Astrocyte of the cerebellum (primary cell): Measurements from ENCODE around the gene RBAK.
"Not testable (repeated sequence)": the region's sequence is repeated elsewhere in the genome, so short reads cannot be mapped to it uniquely, and the experiment has no call there.

Source experiments
- DNase-seq: peaks from one replicate; pipeline ENCODE4 v3.0.0-alpha.2; 2011; ENCODE audit warnings: low read depth
- H3K4me3 ChIP-seq: 2 replicates; pipeline ENCODE4 v1.5.1; 2011; ENCODE audit warnings: mild to moderate bottlenecking, low read depth, low read length, moderate library complexity
- in situ Hi-C: cut with HindIII; loops from 2 replicates; pipeline ENCODE4 v1.10.0; 2017; ENCODE audit warnings: low sequenced_read_pairs
- TF ChIP-seq, protein P1 (sequence below): IDR thresholded peaks from 2 replicates; pipeline ENCODE4 v1.5.1; 2012; ENCODE audit warnings: low read length, low read depth, moderate library complexity, mild to moderate bottlenecking; ENCODE audit errors: missing control alignments

Gene RBAK

DNA sequence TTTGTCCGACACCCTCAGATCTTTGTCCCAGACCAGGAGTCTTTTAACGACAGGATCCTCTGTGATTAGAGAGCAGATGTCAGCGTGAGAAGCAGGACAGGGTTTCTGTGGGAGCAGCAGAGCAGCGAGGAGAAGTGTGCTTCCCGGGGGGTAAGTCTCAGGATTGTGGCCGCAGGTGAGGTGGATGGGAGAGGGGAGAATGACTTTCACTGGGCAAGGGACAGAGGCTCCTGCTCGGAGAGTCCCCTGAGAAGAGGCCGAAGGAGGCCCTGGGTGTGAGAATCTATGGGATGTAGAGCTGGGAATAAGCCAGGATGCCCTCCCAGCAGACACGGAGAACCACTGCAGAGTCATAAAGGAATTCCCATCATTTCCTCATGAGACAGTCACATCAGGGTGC lies 10.4 kb upstream of the RBAK start:
- no peak overlapping the region for H3K4me3 ChIP-seq
- in situ Hi-C loops, result no loop called here
- no peak for DNase-seq
- TF ChIP-seq, protein P1, sequence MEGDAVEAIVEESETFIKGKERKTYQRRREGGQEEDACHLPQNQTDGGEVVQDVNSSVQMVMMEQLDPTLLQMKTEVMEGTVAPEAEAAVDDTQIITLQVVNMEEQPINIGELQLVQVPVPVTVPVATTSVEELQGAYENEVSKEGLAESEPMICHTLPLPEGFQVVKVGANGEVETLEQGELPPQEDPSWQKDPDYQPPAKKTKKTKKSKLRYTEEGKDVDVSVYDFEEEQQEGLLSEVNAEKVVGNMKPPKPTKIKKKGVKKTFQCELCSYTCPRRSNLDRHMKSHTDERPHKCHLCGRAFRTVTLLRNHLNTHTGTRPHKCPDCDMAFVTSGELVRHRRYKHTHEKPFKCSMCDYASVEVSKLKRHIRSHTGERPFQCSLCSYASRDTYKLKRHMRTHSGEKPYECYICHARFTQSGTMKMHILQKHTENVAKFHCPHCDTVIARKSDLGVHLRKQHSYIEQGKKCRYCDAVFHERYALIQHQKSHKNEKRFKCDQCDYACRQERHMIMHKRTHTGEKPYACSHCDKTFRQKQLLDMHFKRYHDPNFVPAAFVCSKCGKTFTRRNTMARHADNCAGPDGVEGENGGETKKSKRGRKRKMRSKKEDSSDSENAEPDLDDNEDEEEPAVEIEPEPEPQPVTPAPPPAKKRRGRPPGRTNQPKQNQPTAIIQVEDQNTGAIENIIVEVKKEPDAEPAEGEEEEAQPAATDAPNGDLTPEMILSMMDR, result no peak

- TF ChIP-seq, protein P1, result no peak
- no peak for DNase-seq
- no peak overlapping the region for H3K4me3 ChIP-seq
- in situ Hi-C loops, result no loop called here
These were observed 9.2 kb upstream of the RBAK start for GRCh38 chr7:5036446-5036845.

DNA sequence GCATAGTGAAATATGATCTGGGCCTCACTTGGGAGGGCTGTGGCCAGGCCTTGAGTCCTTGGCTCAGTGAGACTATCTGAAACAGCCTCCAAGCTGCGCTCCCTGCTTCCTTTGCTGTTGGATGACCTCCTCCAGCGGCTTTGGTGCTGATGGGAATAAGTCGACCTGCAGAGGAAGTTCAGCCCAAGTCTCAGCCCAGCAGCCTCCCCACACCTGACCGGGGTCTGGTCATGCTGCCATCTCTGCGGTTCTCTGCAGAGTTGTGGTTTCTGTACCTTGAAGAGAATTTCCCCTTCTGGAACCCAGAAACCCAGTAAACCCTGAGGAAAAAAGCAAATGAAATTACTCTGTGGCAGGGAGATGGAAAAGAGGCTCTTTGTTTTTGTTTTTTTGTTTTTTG lies 4.6 kb upstream of the RBAK start:
- no peak overlapping the region for H3K4me3 ChIP-seq
- no peak for DNase-seq
- in situ Hi-C loops, result no loop called here
- TF ChIP-seq, protein P1, result no peak

GRCh38 chr7:5043661-5044060 lies 2.0 kb upstream of the RBAK start:
- DNase-seq, result no peak
- TF ChIP-seq, protein P1, result no peak
- in situ Hi-C loops, result no loop called here
- no peak overlapping the region for H3K4me3 ChIP-seq

- DNase-seq, in situ Hi-C loops: not testable (repeated sequence)
- H3K4me3 ChIP-seq, result peak overlapping the region; percentile 71
These were observed 705 bp downstream of the RBAK start for GRCh38 chr7:5046397-5046732.

- in situ Hi-C loops, DNase-seq, H3K4me3 ChIP-seq: not testable (repeated sequence)
These were observed 1.5 kb downstream of the RBAK start for GRCh38 chr7:5047127-5047526.

DNA sequence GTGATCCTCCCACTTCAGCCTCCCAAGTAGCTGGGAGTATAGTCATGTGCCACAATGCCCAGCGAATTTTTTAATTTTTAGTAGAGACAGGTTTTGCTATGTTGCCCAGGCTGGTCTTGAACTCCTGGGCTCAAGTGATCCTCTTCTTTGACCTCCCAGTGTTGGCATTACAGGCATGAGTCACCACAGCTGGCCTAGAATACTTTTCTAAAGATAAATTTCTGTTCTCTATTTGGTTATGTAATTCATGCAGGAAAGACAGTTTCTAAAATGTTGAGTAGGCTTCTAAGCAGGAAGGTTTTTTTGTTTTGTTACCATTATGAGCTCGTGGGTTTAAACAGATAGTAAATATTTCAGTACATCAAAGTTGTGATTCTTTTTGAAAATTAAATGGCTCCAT lies 5.0 kb downstream of the RBAK start:
- H3K4me3 ChIP-seq, result no peak overlapping the region
- TF ChIP-seq, protein P1, result no peak
- DNase-seq, result no peak
- in situ Hi-C loops, result no loop called here

GRCh38 chr7:5051731-5052130 lies 6.1 kb downstream of the RBAK start:
- in situ Hi-C loops, DNase-seq, H3K4me3 ChIP-seq: not testable (repeated sequence)
